ENCODE results near the gene HRAS. TPM values are rescaled to one million over a fixed set of nuclear protein-coding genes. Genes with fewer than 3 reads are reported as not detected.

Gene HRAS
- total and polyA plus RNA-seq, 2 of the 8 experiments (the other 6 are each of a cell fraction or from before 2014, with no cell fraction given), result 44.3 to 54.7 TPM

DNA sequence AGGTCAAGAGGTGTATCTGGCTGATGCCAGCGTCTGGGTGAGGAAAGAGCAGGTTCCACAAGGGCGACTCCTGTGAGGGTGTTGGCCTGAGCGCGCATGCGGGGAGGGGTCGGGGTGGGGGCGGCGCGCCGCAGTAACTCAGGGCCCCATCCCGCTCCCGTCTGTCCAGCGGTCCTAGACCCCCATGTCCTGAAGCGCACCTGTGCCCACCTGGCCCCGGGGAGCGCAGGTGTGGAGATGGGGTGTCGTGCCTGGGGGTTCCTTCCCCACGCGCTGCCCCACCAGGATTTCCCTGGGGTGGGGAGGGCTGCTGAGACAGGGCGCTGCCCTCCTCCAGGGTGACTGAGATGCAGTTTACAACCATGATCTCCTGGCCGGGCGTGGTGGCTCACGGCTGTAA lies 49.2 kb downstream of the HRAS start:
- Histone ChIP-seq H3K4me2 (ENCODE audit: insufficient read depth in 1 of 2, low read depth in 2 of 2, low read length in 2 of 2) (no peak overlapping the region), H2BK120ac (replicated peaks; ENCODE audit: low read depth, low read length) (no peak overlapping the region), H2AK5ac (ENCODE audit: low read depth, low read length) (no peak overlapping the region), H3K14ac (ENCODE audit: insufficient read length) (no peak overlapping the region), H2BK20ac (ENCODE audit: low read length) (no peak overlapping the region), H4K5ac (ENCODE audit: insufficient read length, low read depth, low read length) (no peak overlapping the region), H2BK5ac (ENCODE audit: low read depth, low read length) (no peak overlapping the region), H2AFZ (ENCODE audit: low read length) (no peak overlapping the region), H3K23me2 (ENCODE audit: low read depth, low read length) (no peaks in the 10 kb centered on the region), H3K79me1 (ENCODE audit: low read depth, low read length) (peaks cover 13% of the 10 kb centered on the region), H2BK15ac (ENCODE audit: low read length) (no peak overlapping the region), H3K79me2 (ENCODE audit: control insufficient read depth in 1 of 2, insufficient read depth in 2 of 2, low read length in 2 of 2) (peaks cover 0 to 19% of the 10 kb centered on the region in 2 experiments; a peak in 1 of 4 replicates), H4K20me1 (replicated peaks in 1 of 2; ENCODE audit: control insufficient read depth in 1 of 2, insufficient read depth in 2 of 2, low read length in 2 of 2) (peaks cover 1 to 9% of the 10 kb centered on the region in 2 experiments), H3K4ac (replicated peaks; ENCODE audit: insufficient read length, low read depth, low read length) (no peak overlapping the region), H3K23ac (ENCODE audit: insufficient read length) (no peak overlapping the region), H3K27me3 (replicated peaks in 1 of 4; ENCODE audit: control insufficient read depth in 3 of 4, extremely low read depth in 1 of 4, insufficient read depth in 3 of 4, low read length in 3 of 4) (no peaks in the 10 kb centered on the region), H3K9me3 (ENCODE audit: insufficient read depth in 2 of 2, low read depth in 1 of 2, low read length in 1 of 2) (peaks cover 0 to 10% of the 10 kb centered on the region in 2 experiments; a peak in 1 of 4 replicates), H3K4me1 (replicated peaks in 1 of 4; ENCODE audit: control insufficient read depth in 3 of 4, insufficient read depth in 4 of 4, low read length in 3 of 4) (no peaks in the 10 kb centered on the region), H2BK12ac (ENCODE audit: low read depth, low read length) (no peak overlapping the region), H4K91ac (replicated peaks; ENCODE audit: insufficient read length, low read length) (no peak overlapping the region), H3K27ac (ENCODE audit: low read depth, low read length) (no peak overlapping the region), H3K56ac (replicated peaks; ENCODE audit: insufficient read length, low read depth, low read length) (no peak overlapping the region), H3K36me3 (ENCODE audit: control insufficient read depth in 2 of 4, insufficient read depth in 4 of 4, low read length in 3 of 4) (peaks cover 0 to 15% (median 3%) of the 10 kb centered on the region in 4 experiments; a peak in 5 of 8 replicates), H3K18ac (ENCODE audit: extremely low read depth, low read length) (no peak overlapping the region), H3K9ac (replicated peaks in 1 of 4; ENCODE audit: extremely low read depth in 1 of 4, low read depth in 3 of 4, low read length in 3 of 4) (no peak overlapping the region), H4K8ac (ENCODE audit: extremely low read depth, insufficient read depth, low read length) (no peak overlapping the region), H3K4me3 (ENCODE audit: extremely low read depth in 1 of 4, insufficient read depth in 2 of 4, low read depth in 3 of 4, low read length in 4 of 4) (no peak overlapping the region)
- no peak for FAIRE-seq
- WGBS, 2 experiments (ENCODE audit: extremely low coverage in 1 of 2, insufficient coverage in 1 of 2, insufficient read length in 1 of 2, insufficient replicate concordance in 2 of 2, low coverage in 1 of 2, low lambda C conversion rate in 2 of 2, missing lambda C conversion rate in 1 of 2), result 97% methylated on average over 9 of the region's 23 CpGs; no CpG with 5 or more reads in 1 of the 2 experiments
- DNase-seq (ENCODE audit: low read depth in 1 of 2, low spot score in 2 of 2), result no peak
- CTCF ChIA-PET (ENCODE audit: partially characterized antibody), result interaction anchor here (0.7 kb wide), 1 partner anchor 276 kb away, joined by 3 read pairs; no protein-coding TSS in a partner anchor
- POLR2A ChIA-PET (ENCODE audit: partially characterized antibody), result interaction anchor here (0.8 kb wide), 1 partner anchor 10 kb away, joined by 3 read pairs; no protein-coding TSS in a partner anchor
- TF ChIP-seq KDM1A (IDR thresholded peaks at IDR 0.05; ENCODE audit: borderline replicate concordance, low read length) (no peak), GTF2F1 (IDR thresholded peaks at IDR 0.05; ENCODE audit: borderline replicate concordance, low read depth, low read length) (no peak), TAF7 (optimal IDR thresholded peaks at IDR 0.05; ENCODE audit: borderline replicate concordance, low read depth, low read length) (no peak), SAP30 (IDR thresholded peaks at IDR 0.05; ENCODE audit: insufficient read depth, insufficient replicate concordance, low read length) (no peak), YY1 (IDR thresholded peaks at IDR 0.05; ENCODE audit: low read depth, low read length) (no peak), SUZ12 (IDR thresholded peaks at IDR 0.05; ENCODE audit: low read length) (no peak), BRCA1 (IDR thresholded peaks at IDR 0.05; ENCODE audit: low read depth, low read length) (no peak), TBP (IDR thresholded peaks at IDR 0.05; ENCODE audit: low read depth, low read length) (no peak), CTBP2 (IDR thresholded peaks at IDR 0.05; ENCODE audit: borderline replicate concordance, insufficient read depth, insufficient read length, low read length) (no peak), GABPA (IDR thresholded peaks at IDR 0.05; ENCODE audit: borderline replicate concordance, insufficient read depth, low read length) (no peak), RAD21 (IDR thresholded peaks at IDR 0.05 in 1 of 2, conservative IDR thresholded peaks at IDR 0.05 in 1 of 2; ENCODE audit: low read depth in 2 of 2, low read length in 2 of 2) (no peak), EZH2 (IDR thresholded peaks at IDR 0.05; ENCODE audit: low read depth, low read length, severe bottlenecking) (no peak)
- TF ChIP-seq, protein P1, sequence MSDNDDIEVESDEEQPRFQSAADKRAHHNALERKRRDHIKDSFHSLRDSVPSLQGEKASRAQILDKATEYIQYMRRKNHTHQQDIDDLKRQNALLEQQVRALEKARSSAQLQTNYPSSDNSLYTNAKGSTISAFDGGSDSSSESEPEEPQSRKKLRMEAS (IDR thresholded peaks at IDR 0.05), result no peak

Data from H1 (cell line).